ENCODE results near the gene ZNF587B.
"Not testable (repeated sequence)": the region's sequence is repeated elsewhere in the genome, so short reads cannot be mapped to it uniquely, and the experiment has no call there.

Gene ZNF587B

GRCh38 chr19:57825511-57825910, 4.6 kb upstream of the ZNF587B start:
- H3K4me1 ChIP-seq (ENCODE audit: insufficient read depth, low read length) = peaks cover 3% of the 10 kb centered on the region; the same call in 1 of the 2 replicates
- H3K9me3 ChIP-seq (ENCODE audit: control insufficient read depth, insufficient read depth, low read length) = no peaks in the 10 kb centered on the region
- H3K9ac ChIP-seq (ENCODE audit: low read depth, low read length) = no peak overlapping the region
- peaks cover 6% of the 10 kb centered on the region; the same call in 1 of the 2 replicates for H3K36me3 ChIP-seq (ENCODE audit: insufficient read depth, low read length)

GRCh38 chr19:57829316-57829715, 783 bp upstream of the ZNF587B start:
- H3K9me3 ChIP-seq (ENCODE audit: control insufficient read depth, insufficient read depth, low read length) = no peaks in the 10 kb centered on the region
- H3K4me1 ChIP-seq (ENCODE audit: insufficient read depth, low read length) = peaks cover 6% of the 10 kb centered on the region; the same call in 1 of the 2 replicates
- no peak overlapping the region for H3K9ac ChIP-seq (ENCODE audit: low read depth, low read length)
- H3K36me3 ChIP-seq (ENCODE audit: insufficient read depth, low read length) = peaks cover 6% of the 10 kb centered on the region; the same call in 1 of the 2 replicates

GRCh38 chr19:57836991-57837390, 6.9 kb downstream of the ZNF587B start:
- not testable (repeated sequence) for H3K36me3 ChIP-seq (ENCODE audit: insufficient read depth, low read length); H3K9me3 ChIP-seq (ENCODE audit: control insufficient read depth, insufficient read depth, low read length); H3K9ac ChIP-seq (ENCODE audit: low read depth, low read length); H3K4me1 ChIP-seq (ENCODE audit: insufficient read depth, low read length)

- H3K9me3 ChIP-seq (ENCODE audit: control insufficient read depth, insufficient read depth, low read length); H3K4me1 ChIP-seq (ENCODE audit: insufficient read depth, low read length); H3K9ac ChIP-seq (ENCODE audit: low read depth, low read length): not testable (repeated sequence)
- H3K36me3 ChIP-seq (ENCODE audit: insufficient read depth, low read length) = peaks cover 11% of the 10 kb centered on the region
Measured at GRCh38 chr19:57838622-57839191, 8.6 kb downstream of the ZNF587B start.

GRCh38 chr19:57841122-57841763, 11.1 kb downstream of the ZNF587B start:
- peaks cover 17% of the 10 kb centered on the region for H3K36me3 ChIP-seq (ENCODE audit: insufficient read depth, low read length)

GRCh38 chr19:57847164-57847563, 17.1 kb downstream of the ZNF587B start:
- not testable (repeated sequence) for H3K4me1 ChIP-seq (ENCODE audit: insufficient read depth, low read length); H3K36me3 ChIP-seq (ENCODE audit: insufficient read depth, low read length); H3K9ac ChIP-seq (ENCODE audit: low read depth, low read length); H3K9me3 ChIP-seq (ENCODE audit: control insufficient read depth, insufficient read depth, low read length)

More at GRCh38 chr19:57841122-57841763, 11.1 kb downstream of the ZNF587B start:
- no peak overlapping the region for H3K9ac ChIP-seq (ENCODE audit: low read depth, low read length)
- no peaks in the 10 kb centered on the region for H3K4me1 ChIP-seq (ENCODE audit: insufficient read depth, low read length)
- no peaks in the 10 kb centered on the region for H3K9me3 ChIP-seq (ENCODE audit: control insufficient read depth, insufficient read depth, low read length)

- H3K4me1 ChIP-seq (ENCODE audit: insufficient read depth, low read length); H3K36me3 ChIP-seq (ENCODE audit: insufficient read depth, low read length); H3K9me3 ChIP-seq (ENCODE audit: control insufficient read depth, insufficient read depth, low read length): not testable (repeated sequence)
- peak overlapping the region; percentile 70; the same call in 1 of the 2 replicates for H3K9ac ChIP-seq (ENCODE audit: low read depth, low read length)
Measured at GRCh38 chr19:57849162-57849665, 19.1 kb downstream of the ZNF587B start.

GRCh38 chr19:57849666-57850473, 19.8 kb downstream of the ZNF587B start, which contains the start of gene ZNF587:
Gene ZNF587 (plus strand): TSS chr19:57849859. CDS start chr19:57850039, 180 bp downstream.
- H3K4me1 ChIP-seq (ENCODE audit: insufficient read depth, low read length); H3K36me3 ChIP-seq (ENCODE audit: insufficient read depth, low read length); H3K9me3 ChIP-seq (ENCODE audit: control insufficient read depth, insufficient read depth, low read length): not testable (repeated sequence)
- peak within 1 kb of the TSS; percentile 70 for H3K9ac ChIP-seq (ENCODE audit: low read depth, low read length)

- H3K36me3 ChIP-seq (ENCODE audit: insufficient read depth, low read length) = 0 out of 2 replicates have a peak, but pooled peaks cover 3% of the 10 kb centered on the region
- no peaks in the 10 kb centered on the region for H3K9me3 ChIP-seq (ENCODE audit: control insufficient read depth, insufficient read depth, low read length)
- peak overlapping the region; percentile 70 for H3K9ac ChIP-seq (ENCODE audit: low read depth, low read length)
- H3K4me1 ChIP-seq (ENCODE audit: insufficient read depth, low read length) = no peaks in the 10 kb centered on the region
Measured at GRCh38 chr19:57850553-57851017, 20.5 kb downstream of the ZNF587B start.

GRCh38 chr19:57851812-57852603, 21.9 kb downstream of the ZNF587B start:
- H3K9me3 ChIP-seq (ENCODE audit: control insufficient read depth, insufficient read depth, low read length); H3K9ac ChIP-seq (ENCODE audit: low read depth, low read length); H3K36me3 ChIP-seq (ENCODE audit: insufficient read depth, low read length); H3K4me1 ChIP-seq (ENCODE audit: insufficient read depth, low read length): not testable (repeated sequence)

GRCh38 chr19:57854117-57854516, 24.0 kb downstream of the ZNF587B start:
- not testable (repeated sequence) for H3K4me1 ChIP-seq (ENCODE audit: insufficient read depth, low read length); H3K9me3 ChIP-seq (ENCODE audit: control insufficient read depth, insufficient read depth, low read length); H3K36me3 ChIP-seq (ENCODE audit: insufficient read depth, low read length); H3K9ac ChIP-seq (ENCODE audit: low read depth, low read length)

- not testable (repeated sequence) for H3K9me3 ChIP-seq (ENCODE audit: control insufficient read depth, insufficient read depth, low read length); H3K4me1 ChIP-seq (ENCODE audit: insufficient read depth, low read length); H3K9ac ChIP-seq (ENCODE audit: low read depth, low read length)
- peaks cover 31% of the 10 kb centered on the region for H3K36me3 ChIP-seq (ENCODE audit: insufficient read depth, low read length)
Measured at GRCh38 chr19:57862351-57862750, 32.3 kb downstream of the ZNF587B start.

- no peak overlapping the region for H3K9ac ChIP-seq (ENCODE audit: low read depth, low read length)
- H3K9me3 ChIP-seq (ENCODE audit: control insufficient read depth, insufficient read depth, low read length) = peaks cover 24% of the 10 kb centered on the region
- no peaks in the 10 kb centered on the region for H3K4me1 ChIP-seq (ENCODE audit: insufficient read depth, low read length)
- H3K36me3 ChIP-seq (ENCODE audit: insufficient read depth, low read length) = peaks cover 36% of the 10 kb centered on the region
Measured at GRCh38 chr19:57867868-57868492, 37.9 kb downstream of the ZNF587B start.
